ENCODE measurements around the gene SLC25A1.
"Not testable (repeated sequence)": the region's sequence is repeated elsewhere in the genome, so short reads cannot be mapped to it uniquely, and the experiment has no call there.

The SLC25A1 gene

DNA sequence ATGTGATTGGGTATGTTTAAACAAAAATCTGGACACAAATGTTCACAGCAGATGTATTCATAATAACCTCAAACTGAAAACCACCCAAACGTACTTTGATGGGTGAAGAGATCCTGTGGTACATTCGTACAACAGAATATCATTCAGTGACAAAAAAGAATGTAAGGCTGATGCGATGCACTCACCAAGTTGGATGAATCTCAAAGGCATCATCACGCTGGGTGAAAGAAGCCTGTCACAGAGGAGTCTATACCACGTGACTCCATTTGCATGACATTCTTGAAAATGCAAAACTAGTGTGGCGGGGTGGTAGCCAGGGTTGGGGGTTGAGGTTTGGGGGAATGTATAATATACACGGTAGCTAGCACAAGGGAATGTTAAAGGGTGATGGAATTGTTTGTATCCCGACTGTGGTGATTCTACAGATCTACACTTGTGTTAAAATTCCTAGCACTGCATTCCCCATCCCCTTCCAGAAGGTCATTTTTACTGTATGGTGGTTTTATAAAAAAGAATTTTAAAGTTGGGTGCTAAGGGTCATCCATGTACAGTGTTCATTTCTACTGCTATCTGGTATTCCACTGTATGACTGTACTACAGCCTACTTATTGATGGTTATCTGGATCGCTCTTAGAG, 35.0 kb upstream of the SLC25A1 start:
- peaks cover 8% of the 10 kb centered on the region for H3K27me3 Mint-ChIP-seq
- H3K4me1 Mint-ChIP-seq (ENCODE audit: low read depth): peaks cover 4% of the 10 kb centered on the region
- H3K9me3 Mint-ChIP-seq: no peaks in the 10 kb centered on the region
- no peak overlapping the region for H3K27ac Mint-ChIP-seq
- no peaks in the 10 kb centered on the region for H3K36me3 Mint-ChIP-seq (ENCODE audit: low read depth)
- no peak for DNase-seq
- no peak overlapping the region for H3K4me3 Mint-ChIP-seq

DNA sequence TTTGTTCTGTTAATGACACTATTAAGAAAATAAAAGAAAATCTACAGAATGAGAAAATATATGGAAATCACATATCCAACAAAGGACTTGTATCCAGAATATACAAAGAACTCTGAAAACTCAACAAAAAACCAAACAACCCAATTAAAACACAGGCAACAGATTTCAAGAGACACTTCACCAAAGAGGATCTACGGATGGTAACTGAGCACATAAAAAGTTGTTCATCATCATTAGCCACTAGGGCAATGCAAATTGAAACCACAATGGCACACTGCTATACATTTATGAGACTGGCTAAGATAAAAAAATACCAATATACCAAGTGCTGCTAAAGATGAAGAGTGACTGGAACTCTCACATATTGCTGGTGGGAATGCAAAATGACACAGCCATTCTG, 34.5 kb upstream of the SLC25A1 start:
- DNase-seq: no peak
- Mint-ChIP-seq H3K27me3 (peaks cover 8% of the 10 kb centered on the region), H3K27ac (no peak overlapping the region), H3K9me3 (no peaks in the 10 kb centered on the region), H3K4me1 (ENCODE audit: low read depth) (peaks cover 3% of the 10 kb centered on the region), H3K4me3 (no peak overlapping the region), H3K36me3 (ENCODE audit: low read depth) (no peaks in the 10 kb centered on the region)

DNA sequence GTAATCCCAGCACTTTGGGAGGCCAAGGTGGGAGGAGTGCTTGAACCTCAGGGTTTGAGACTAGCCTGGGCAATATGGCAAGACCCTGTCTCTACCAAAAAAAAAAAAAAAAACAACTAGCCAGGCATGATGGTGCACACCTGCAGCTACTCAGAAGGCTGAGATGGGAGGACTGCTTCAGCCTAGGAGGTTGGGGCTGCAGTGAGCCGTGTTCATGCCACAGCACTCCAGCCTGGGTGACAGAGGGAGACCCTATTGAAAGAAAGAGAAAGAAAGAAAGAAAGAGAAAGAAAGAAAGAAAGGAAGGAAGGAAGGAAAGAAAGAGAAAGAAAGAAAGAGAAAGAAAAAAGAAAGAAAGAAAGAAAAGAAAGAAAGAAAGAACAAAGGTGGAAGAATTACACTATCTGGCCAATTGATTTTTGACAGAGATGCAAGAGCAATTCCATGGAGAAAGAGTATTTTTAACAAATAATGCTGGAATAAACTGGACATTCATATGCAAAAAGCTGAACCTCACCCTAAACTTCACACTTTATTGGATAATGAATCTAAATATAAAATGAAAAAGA, 33.9 kb upstream of the SLC25A1 start:
- Mint-ChIP-seq H3K4me1 (ENCODE audit: low read depth) (no peaks in the 10 kb centered on the region), H3K9me3 (no peaks in the 10 kb centered on the region), H3K27me3 (peaks cover 8% of the 10 kb centered on the region), H3K36me3 (ENCODE audit: low read depth) (no peaks in the 10 kb centered on the region), H3K27ac (no peak overlapping the region), H3K4me3 (no peak overlapping the region)
- DNase-seq: no peak

DNA sequence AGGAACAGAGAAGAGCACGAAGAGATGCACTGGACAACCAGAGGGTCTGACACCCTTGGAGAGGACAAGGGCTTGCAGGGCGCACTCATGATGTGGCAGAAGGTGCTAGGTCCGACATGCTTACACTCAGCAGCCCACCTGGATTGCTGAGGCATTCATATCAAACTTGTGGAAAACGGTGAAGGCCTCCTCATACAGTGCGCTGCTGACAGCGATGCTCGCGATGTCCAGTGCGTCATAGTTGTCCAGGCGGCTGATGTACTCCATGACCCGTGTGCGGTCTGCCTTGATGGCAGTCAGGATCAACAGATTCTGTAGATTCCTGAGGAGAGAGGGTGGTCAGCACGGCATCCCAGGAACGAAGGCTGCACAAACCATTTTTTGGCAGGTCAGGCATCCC, 31.7 kb upstream of the SLC25A1 start:
- peaks cover 8% of the 10 kb centered on the region for H3K27me3 Mint-ChIP-seq
- H3K4me1 Mint-ChIP-seq (ENCODE audit: low read depth): no peaks in the 10 kb centered on the region
- no peaks in the 10 kb centered on the region for H3K9me3 Mint-ChIP-seq
- H3K36me3 Mint-ChIP-seq (ENCODE audit: low read depth): no peaks in the 10 kb centered on the region
- DNase-seq: no peak
- no peak overlapping the region for H3K4me3 Mint-ChIP-seq
- H3K27ac Mint-ChIP-seq: no peak overlapping the region

DNA sequence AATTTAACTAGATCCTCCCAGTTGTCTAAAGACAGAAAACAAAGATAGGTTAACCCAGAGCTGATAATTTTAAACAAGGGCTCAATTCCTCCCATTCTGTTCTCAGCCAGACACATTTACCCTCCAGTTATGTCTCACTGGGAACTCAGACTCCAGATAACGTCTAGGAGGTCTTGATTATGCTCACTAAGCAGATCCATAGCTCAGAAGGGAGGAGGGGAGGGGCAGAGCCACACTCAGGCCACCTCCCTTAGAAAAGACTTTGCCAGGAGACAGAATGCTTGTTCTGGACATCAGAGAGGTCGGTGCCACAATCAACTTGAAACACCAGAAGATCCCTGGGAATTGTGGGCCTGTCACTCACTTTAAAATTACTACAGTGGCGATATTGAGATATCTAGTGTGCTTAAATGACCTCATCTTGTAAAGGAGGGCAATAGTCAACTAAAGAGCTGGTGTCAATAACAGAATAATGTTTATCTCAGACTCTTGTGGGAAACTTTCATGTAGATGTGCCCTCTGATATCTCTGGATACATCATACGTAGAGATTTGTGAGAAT, 29.8 kb upstream of the SLC25A1 start:
- Mint-ChIP-seq H3K9me3 (no peaks in the 10 kb centered on the region), H3K27ac (no peak overlapping the region), H3K27me3 (peaks cover 8% of the 10 kb centered on the region), H3K36me3 (ENCODE audit: low read depth) (no peaks in the 10 kb centered on the region), H3K4me1 (ENCODE audit: low read depth) (no peaks in the 10 kb centered on the region), H3K4me3 (no peak overlapping the region)
- no peak for DNase-seq

DNA sequence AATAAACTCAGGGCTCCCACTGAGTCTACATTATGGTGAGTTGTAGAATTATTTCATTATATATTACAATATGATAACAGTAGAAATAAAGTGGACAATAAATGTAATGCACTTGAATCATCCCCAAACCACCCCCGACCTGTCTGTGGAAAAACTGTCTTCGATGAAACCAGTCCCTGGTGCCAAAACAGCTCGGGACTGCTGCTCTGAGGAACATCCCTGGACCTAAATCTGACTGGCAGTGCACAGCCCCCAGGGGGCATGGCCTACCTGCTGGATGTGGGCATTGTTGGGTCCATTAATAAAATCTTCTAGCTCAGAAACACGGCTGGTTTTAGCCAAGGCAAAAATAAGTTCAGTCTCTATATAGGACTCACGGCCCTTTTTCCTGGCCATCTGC, 29.3 kb upstream of the SLC25A1 start:
- Mint-ChIP-seq H3K4me3 (no peak overlapping the region), H3K4me1 (ENCODE audit: low read depth) (no peaks in the 10 kb centered on the region), H3K27ac (no peak overlapping the region), H3K9me3 (no peaks in the 10 kb centered on the region), H3K36me3 (ENCODE audit: low read depth) (no peaks in the 10 kb centered on the region), H3K27me3 (peaks cover 8% of the 10 kb centered on the region)
- DNase-seq: no peak

DNA sequence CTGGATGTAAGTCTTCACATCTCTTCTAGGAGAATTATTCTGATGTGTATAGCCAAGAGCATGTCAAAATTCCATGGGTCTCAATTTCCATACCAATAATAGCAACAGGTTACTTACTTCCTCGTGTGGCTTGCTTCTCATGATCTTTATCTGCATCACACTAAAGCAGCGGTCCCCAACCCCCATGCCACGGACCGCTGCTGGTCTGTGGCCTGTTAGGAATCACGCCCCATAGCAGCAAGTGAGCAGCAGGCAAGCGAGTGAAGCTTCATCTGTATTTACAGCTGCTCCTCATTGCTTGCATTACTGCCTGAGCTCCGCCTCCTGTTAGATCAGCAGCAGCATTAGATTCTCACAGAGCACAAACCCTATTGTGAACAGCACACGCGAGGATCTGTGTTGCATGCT, 28.9 kb upstream of the SLC25A1 start:
- Mint-ChIP-seq H3K27ac (no peak overlapping the region), H3K36me3 (ENCODE audit: low read depth) (no peaks in the 10 kb centered on the region), H3K4me3 (no peak overlapping the region), H3K27me3 (peaks cover 8% of the 10 kb centered on the region), H3K9me3 (no peaks in the 10 kb centered on the region), H3K4me1 (ENCODE audit: low read depth) (no peaks in the 10 kb centered on the region)
- DNase-seq: no peak

DNA sequence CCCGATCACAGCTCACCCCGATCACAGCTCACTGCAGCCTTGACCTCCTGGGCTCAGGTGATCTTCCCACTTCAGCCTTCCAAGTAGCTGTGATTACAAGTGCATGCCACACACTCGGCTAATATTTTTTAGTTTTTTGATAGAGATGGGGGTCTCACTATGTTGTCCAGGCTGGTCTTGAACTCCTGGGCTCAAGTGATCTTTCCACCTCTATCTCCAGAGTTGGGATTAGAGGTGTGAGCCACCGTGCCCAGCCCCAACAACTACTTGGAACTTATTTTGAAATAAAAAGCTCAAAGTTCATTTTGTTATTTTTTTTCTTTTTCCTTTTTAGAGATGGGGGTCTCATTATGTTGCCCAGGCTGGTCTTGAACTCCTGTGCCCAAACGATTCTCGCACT, 27.8 kb upstream of the SLC25A1 start:
- Mint-ChIP-seq H3K36me3 (ENCODE audit: low read depth) (no peaks in the 10 kb centered on the region), H3K27ac (no peak overlapping the region), H3K27me3 (peaks cover 8% of the 10 kb centered on the region), H3K9me3 (no peaks in the 10 kb centered on the region), H3K4me3 (no peak overlapping the region), H3K4me1 (ENCODE audit: low read depth) (no peaks in the 10 kb centered on the region)
- no peak for DNase-seq

DNA sequence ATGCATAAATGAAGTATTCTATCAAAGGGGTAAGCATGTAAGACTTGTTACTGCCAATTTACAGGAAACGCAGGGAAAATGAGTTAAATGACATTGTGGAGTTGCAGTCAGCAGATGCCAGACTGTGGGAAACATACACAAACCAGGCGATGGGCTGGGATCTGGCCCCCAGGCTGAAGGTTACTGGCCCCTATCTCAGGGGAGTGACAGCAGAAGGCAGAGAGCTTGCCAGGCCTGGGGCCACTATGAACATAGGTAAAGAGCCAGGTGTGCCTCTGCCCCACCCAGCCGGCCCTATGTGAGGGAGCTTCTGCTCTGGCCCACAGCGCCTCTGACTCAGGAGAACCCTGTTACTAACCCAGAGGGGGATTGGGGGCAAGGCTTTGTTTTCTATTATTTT, 26.1 kb upstream of the SLC25A1 start:
- H3K36me3 Mint-ChIP-seq (ENCODE audit: low read depth): no peaks in the 10 kb centered on the region
- DNase-seq: no peak
- no peak overlapping the region for H3K27ac Mint-ChIP-seq
- H3K9me3 Mint-ChIP-seq: no peaks in the 10 kb centered on the region
- H3K4me1 Mint-ChIP-seq (ENCODE audit: low read depth): no peaks in the 10 kb centered on the region
- no peak overlapping the region for H3K4me3 Mint-ChIP-seq
- H3K27me3 Mint-ChIP-seq: peaks cover 2% of the 10 kb centered on the region

DNA sequence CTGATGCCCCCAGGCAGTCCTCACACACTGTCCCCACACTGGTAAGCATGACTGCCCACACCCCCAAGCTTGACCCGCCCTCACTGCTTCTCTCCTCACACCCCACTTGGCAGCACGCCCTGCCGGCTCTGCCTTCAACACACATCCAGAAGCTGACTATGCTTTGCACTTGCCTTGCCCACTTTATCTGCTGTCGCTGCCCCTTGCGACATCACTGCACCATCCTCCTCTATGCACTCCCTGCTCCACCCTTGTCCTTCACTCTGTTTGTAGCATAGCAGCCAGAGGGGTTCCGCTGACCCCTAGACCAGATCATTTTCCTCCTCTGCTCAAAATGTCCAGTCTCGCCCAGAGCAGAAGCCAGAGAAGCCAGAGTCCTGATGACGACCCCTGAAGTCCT, 25.3 kb upstream of the SLC25A1 start:
- Mint-ChIP-seq H3K27me3 (no peaks in the 10 kb centered on the region), H3K36me3 (ENCODE audit: low read depth) (no peaks in the 10 kb centered on the region), H3K27ac (no peak overlapping the region), H3K4me1 (ENCODE audit: low read depth) (no peaks in the 10 kb centered on the region), H3K9me3 (no peaks in the 10 kb centered on the region), H3K4me3 (no peak overlapping the region)
- no peak for DNase-seq

DNA sequence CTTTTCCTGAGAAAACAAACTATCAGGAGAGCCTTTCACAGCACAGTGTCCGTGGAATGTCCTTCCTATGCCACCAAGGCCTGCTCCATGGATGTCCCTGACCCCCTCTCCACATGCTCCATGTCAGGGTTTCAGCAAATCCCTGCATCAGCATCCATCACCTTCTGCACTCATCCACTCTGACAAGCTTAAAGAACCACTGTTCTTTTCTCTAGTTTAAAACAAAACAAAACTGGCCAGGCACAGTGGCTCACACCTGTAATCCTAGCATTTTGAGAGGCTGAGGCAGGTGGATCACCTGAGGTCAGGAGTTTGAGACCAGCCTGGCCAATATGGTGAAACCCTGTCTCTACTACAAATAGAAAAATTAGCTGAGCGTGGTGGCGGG, 24.3 kb upstream of the SLC25A1 start:
- not testable (repeated sequence) for H3K4me3 Mint-ChIP-seq; DNase-seq; H3K27ac Mint-ChIP-seq; H3K27me3 Mint-ChIP-seq; H3K4me1 Mint-ChIP-seq (ENCODE audit: low read depth); H3K9me3 Mint-ChIP-seq; H3K36me3 Mint-ChIP-seq (ENCODE audit: low read depth)

DNA sequence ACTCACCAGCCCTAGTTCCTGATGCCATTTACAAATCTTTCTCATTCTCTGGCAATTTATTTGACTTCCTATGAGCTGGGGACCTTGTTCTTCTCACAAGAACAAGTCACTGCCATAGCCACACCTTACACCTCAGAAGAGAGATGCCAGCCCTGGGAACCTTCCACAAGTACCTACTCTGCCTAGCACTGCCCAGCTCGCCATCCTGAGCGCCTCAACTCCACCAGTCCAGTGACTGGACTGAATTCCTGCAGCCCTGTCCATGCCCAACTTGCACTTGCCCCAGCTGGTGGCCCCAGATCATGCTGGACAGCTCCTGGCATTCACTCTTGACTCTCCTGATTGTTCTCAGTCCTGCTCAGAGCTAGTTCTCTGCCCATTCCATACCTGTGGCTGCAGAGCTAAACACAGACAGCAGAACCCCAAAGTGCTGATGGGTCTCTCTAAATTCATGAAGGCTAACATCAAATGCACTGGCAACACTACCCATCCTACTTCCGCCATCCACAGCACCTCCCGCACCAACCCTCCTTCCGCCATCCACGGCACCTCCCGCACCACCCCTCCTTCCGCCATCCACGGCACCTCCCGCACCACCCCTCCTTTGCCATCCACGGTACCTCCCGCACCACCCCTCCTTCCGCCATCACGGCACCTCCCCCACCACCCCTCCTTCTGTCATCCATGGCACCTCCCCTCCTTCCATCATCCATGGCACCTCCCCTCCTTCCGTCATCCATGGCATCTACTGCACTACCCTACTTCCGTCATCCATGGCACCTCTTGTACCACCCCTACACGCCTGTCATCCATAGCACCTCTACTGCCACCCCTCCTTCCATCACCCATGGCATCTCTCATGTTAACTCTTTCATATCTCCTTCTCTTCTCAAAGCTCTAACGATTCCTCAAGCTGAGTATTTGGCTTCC, 23.6 kb upstream of the SLC25A1 start:
- Mint-ChIP-seq H3K27me3 (no peaks in the 10 kb centered on the region), H3K4me1 (ENCODE audit: low read depth) (no peaks in the 10 kb centered on the region), H3K9me3 (no peaks in the 10 kb centered on the region), H3K4me3 (no peak overlapping the region), H3K27ac (no peak overlapping the region), H3K36me3 (ENCODE audit: low read depth) (no peaks in the 10 kb centered on the region)
- DNase-seq: no peak

DNA sequence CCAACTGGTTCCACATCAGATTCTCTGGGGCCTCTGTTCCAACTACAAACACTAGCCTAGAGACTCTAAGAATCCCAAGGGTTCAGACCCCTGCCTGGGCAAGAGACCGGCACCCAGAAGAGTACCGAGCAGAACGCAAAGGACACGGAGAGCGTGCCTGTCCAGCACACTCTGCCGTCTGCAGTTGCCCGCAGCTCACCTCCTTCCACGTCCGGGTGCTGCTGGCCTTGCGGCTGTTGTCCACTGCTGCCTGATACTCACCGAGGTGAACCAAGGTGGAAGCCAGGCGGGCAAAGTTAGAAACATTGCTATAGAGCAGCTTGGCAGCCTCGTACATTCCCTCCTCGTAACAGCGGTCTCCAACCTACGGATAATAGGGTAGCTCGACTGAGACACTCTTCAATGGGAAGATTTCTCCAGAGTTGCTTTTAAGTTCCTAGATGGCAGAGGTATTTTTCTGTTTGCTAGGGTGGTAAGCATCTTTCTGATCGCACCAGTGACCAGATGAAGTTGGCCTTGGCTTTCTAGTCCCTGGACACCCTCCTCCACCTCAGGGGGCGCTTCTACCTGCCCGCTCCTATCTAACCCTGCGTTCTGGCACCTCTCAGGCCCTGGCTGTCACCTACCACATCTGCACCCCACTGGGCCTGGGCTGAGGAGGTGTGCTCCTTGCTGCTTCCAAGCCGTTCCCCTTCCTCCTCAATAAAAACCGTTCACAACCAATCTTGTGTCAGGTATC, 22.8 kb upstream of the SLC25A1 start:
- Mint-ChIP-seq H3K27me3 (no peaks in the 10 kb centered on the region), H3K9me3 (no peaks in the 10 kb centered on the region), H3K4me3 (no peak overlapping the region), H3K36me3 (ENCODE audit: low read depth) (no peaks in the 10 kb centered on the region), H3K27ac (no peak overlapping the region), H3K4me1 (ENCODE audit: low read depth) (no peaks in the 10 kb centered on the region)
- no peak for DNase-seq

DNA sequence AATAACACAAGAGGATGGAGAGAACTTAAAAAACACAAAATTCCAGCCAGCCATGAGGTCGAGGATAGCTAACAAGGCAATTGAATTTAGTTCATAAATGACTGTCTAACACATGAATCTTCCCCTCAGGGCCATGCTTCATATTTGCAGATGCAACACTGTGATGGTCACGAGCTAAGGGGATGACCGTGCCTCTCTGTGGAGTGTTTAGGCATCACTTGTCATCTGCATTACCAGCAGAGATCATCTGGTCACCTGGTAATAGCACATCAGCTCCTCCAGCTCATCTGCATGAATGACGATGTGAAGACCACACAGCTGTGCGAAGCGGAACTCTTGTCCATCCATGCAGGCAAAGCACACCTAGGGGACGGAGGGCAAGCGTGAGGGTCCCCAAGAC, 20.9 kb upstream of the SLC25A1 start:
- Mint-ChIP-seq H3K9me3 (no peaks in the 10 kb centered on the region), H3K4me3 (no peak overlapping the region), H3K27ac (no peak overlapping the region), H3K27me3 (no peaks in the 10 kb centered on the region), H3K4me1 (ENCODE audit: low read depth) (peaks cover 6% of the 10 kb centered on the region), H3K36me3 (ENCODE audit: low read depth) (no peaks in the 10 kb centered on the region)
- no peak for DNase-seq
